RWPE2 (cell line): ENCODE results near the gene CDKN2C.

Experiments
- ATAC-seq: fragments of 200-7000 bp; cut with Tn5 transposase; 3 replicates; pipeline ENCODE4 v1.9.1; 2021; ENCODE audit warnings: low read depth
- DNase-seq: peaks from one replicate; pipeline ENCODE4 v3.0.0-alpha.2; 2020; ENCODE audit warnings: low spot score
- H3K27ac ChIP-seq: fragments of 450-650 bp; 2 replicates; pipeline ENCODE4 v1.5.1; 2017; ENCODE audit warnings: mild to moderate bottlenecking; ENCODE audit not compliant: poor library complexity, severe bottlenecking
- H3K27me3 ChIP-seq: fragments of 250-450 bp; sonication (Bioruptor Pico); 2 replicates; pipeline ENCODE4 v1.5.1; 2021; ENCODE audit warnings: mild to moderate bottlenecking, moderate library complexity; ENCODE audit not compliant: insufficient read depth, poor library complexity, severe bottlenecking
- H3K36me3 ChIP-seq: fragments of 250-450 bp; sonication (Bioruptor Pico); 2 replicates; pipeline ENCODE4 v1.5.1; 2020; ENCODE audit warnings: low read depth, mild to moderate bottlenecking, moderate library complexity
- H3K4me1 ChIP-seq: fragments of 250-450 bp; sonication (Bioruptor Pico); 2 replicates; pipeline ENCODE4 v1.5.1; 2021; ENCODE audit warnings: mild to moderate bottlenecking, moderate library complexity; ENCODE audit not compliant: insufficient read depth, poor library complexity, severe bottlenecking
- H3K4me3 ChIP-seq: fragments of 250-450 bp; sonication (Bioruptor Pico); 2 replicates; pipeline ENCODE4 v1.5.1; 2021; ENCODE audit warnings: mild to moderate bottlenecking, moderate library complexity; ENCODE audit not compliant: severe bottlenecking
- H3K9me3 ChIP-seq: fragments of 250-450 bp; sonication (Bioruptor Pico); 2 replicates; pipeline ENCODE4 v1.5.1; 2021; ENCODE audit warnings: mild to moderate bottlenecking, moderate library complexity; ENCODE audit not compliant: severe bottlenecking
- TF ChIP-seq, protein P1 (sequence below): fragments of 450-650 bp; IDR thresholded peaks from one replicate; pipeline ENCODE4 v1.5.1; 2017; ENCODE audit warnings: mild to moderate bottlenecking, moderate library complexity; ENCODE audit not compliant: poor library complexity, severe bottlenecking

CDKN2C gene

GRCh38 chr1:50969611-50970508 is at the start of gene CDKN2C:
Gene CDKN2C, plus strand, starts transcription at chr1:50970245. Its CDS starts 124 bp downstream, at chr1:50970369.
- DNase-seq: no peak
- Histone ChIP-seq H3K36me3 (no peaks in the 10 kb centered on the region), H3K4me3 (peak within 1 kb of the TSS; percentile 54), H3K27ac (peak within 1 kb of the TSS; percentile 74), H3K4me1 (peaks cover 5% of the 10 kb centered on the region), H3K27me3 (no peaks in the 10 kb centered on the region), H3K9me3 (no peaks in the 10 kb centered on the region)
- peak; percentile 61 for ATAC-seq
- TF ChIP-seq, protein P1, sequence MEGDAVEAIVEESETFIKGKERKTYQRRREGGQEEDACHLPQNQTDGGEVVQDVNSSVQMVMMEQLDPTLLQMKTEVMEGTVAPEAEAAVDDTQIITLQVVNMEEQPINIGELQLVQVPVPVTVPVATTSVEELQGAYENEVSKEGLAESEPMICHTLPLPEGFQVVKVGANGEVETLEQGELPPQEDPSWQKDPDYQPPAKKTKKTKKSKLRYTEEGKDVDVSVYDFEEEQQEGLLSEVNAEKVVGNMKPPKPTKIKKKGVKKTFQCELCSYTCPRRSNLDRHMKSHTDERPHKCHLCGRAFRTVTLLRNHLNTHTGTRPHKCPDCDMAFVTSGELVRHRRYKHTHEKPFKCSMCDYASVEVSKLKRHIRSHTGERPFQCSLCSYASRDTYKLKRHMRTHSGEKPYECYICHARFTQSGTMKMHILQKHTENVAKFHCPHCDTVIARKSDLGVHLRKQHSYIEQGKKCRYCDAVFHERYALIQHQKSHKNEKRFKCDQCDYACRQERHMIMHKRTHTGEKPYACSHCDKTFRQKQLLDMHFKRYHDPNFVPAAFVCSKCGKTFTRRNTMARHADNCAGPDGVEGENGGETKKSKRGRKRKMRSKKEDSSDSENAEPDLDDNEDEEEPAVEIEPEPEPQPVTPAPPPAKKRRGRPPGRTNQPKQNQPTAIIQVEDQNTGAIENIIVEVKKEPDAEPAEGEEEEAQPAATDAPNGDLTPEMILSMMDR: no peak

- DNase-seq (no peak), ATAC-seq (no peak)
- Histone ChIP-seq H3K4me3 (no peak overlapping the region), H3K4me1 (no peaks in the 10 kb centered on the region), H3K9me3 (no peaks in the 10 kb centered on the region), H3K27me3 (no peaks in the 10 kb centered on the region), H3K36me3 (no peaks in the 10 kb centered on the region), H3K27ac (no peak overlapping the region)
- TF ChIP-seq, protein P1: no peak
These were observed 49.6 kb upstream of the CDKN2C start for GRCh38 chr1:50920409-50920808.

DNA sequence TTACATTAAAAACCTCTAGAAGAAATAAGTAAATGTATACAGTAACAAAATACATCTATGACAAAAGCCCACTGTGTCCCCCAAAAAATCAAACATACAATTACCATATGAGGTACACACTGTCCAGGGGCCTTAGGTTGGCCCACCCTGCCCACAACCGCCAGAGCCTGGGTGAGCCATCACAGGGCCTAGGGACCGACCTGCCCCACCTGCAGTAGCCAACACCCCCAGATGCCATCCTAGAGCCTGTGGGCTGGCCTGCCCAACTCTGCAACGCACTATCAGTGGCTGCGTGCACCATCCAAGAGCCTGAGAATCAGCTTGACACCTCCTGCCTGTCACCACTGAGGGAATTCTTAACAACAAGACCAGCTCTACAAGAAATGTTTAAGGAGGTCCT is 49.0 kb upstream of the CDKN2C start:
- H3K36me3 ChIP-seq: no peaks in the 10 kb centered on the region
- H3K4me3 ChIP-seq: no peak overlapping the region
- no peaks in the 10 kb centered on the region for H3K4me1 ChIP-seq
- H3K27ac ChIP-seq: no peak overlapping the region
- no peak for ATAC-seq
- H3K9me3 ChIP-seq: no peaks in the 10 kb centered on the region
- TF ChIP-seq, protein P1: no peak
- no peak for DNase-seq
- H3K27me3 ChIP-seq: no peaks in the 10 kb centered on the region

GRCh38 chr1:50923564-50923963 is 46.5 kb upstream of the CDKN2C start:
- Histone ChIP-seq H3K27me3 (no peaks in the 10 kb centered on the region), H3K4me1 (no peaks in the 10 kb centered on the region), H3K9me3 (no peaks in the 10 kb centered on the region), H3K27ac (no peak overlapping the region), H3K4me3 (no peak overlapping the region), H3K36me3 (0 out of 2 replicates have a peak, but pooled peaks cover 3% of the 10 kb centered on the region)
- DNase-seq (no peak), ATAC-seq (no peak)
- TF ChIP-seq, protein P1: no peak
